MCF 10A (cell line): ENCODE measurements around the gene MYO5C. TPM values are rescaled to one million over a fixed set of nuclear protein-coding genes. Genes with fewer than 3 reads are reported as not detected.

Experiments
- BruUV-seq: library from RNA; stranded (reverse); fragments of 400-500 nt; replicated peaks from 2 replicates; lab custom pipeline; 2021; lab: Mats Ljungman, UMichigan
- CTCF ChIA-PET: fragments of 300-600 bp; sonication (Branson Sonifier 250); formaldehyde crosslinking; extraction: SDS; loops from one replicate; lab custom pipeline; 2021; ENCODE audit warnings: antibody characterized with exemption, inconsistent platforms; lab: Yijun Ruan, JAX
- POLR2A ChIA-PET: fragments of 300-600, 350-650 bp; sonication (Branson Sonifier 250); formaldehyde crosslinking; extraction: SDS; loops from one replicate; lab custom pipeline; 2020; ENCODE audit warnings: antibody characterized with exemption, inconsistent platforms; lab: Yijun Ruan, JAX
- DNase-seq: peaks from one replicate; pipeline ENCODE4 v3.0.0-alpha.2; 2018; ENCODE audit not compliant: unreplicated experiment
- H3K27ac Mint-ChIP-seq: one replicate; pipeline ENCODE4 v1.8.0; 2022; ENCODE audit warnings: mild to moderate bottlenecking, low read depth, mixed read lengths; ENCODE audit not compliant: unreplicated experiment
- H3K27me3 Mint-ChIP-seq: one replicate; pipeline ENCODE4 v1.8.0; 2022; ENCODE audit warnings: mixed read lengths; ENCODE audit not compliant: insufficient read depth, unreplicated experiment
- H3K36me3 Mint-ChIP-seq: one replicate; pipeline ENCODE4 v1.8.0; 2022; ENCODE audit warnings: mild to moderate bottlenecking, moderate library complexity, mixed read lengths; ENCODE audit not compliant: insufficient read depth, unreplicated experiment
- H3K4me1 Mint-ChIP-seq: one replicate; pipeline ENCODE4 v1.8.0; 2022; ENCODE audit warnings: mixed read lengths; ENCODE audit not compliant: insufficient read depth, unreplicated experiment
- H3K4me3 Mint-ChIP-seq: one replicate; pipeline ENCODE4 v1.8.0; 2022; ENCODE audit warnings: mild to moderate bottlenecking, moderate library complexity, mixed read lengths; ENCODE audit not compliant: unreplicated experiment
- H3K9me3 Mint-ChIP-seq: one replicate; pipeline ENCODE4 v1.8.0; 2022; ENCODE audit warnings: mixed read lengths; ENCODE audit not compliant: unreplicated experiment
- CTCF ChIP-seq: fragments of 200-600 bp; IDR thresholded peaks from one replicate; pipeline ENCODE4 v1.8.0; 2022; ENCODE audit warnings: antibody characterized with exemption, mild to moderate bottlenecking; ENCODE audit not compliant: unreplicated experiment
- intact Hi-C: fragments of 100-400 bp; cut with micrococcal nuclease; formaldehyde crosslinking; loops from 2 replicates; pipeline ENCODE4 v1.14.1; 2022
- total RNA-seq: library from RNA; stranded (reverse); gene quantifications from 2 replicates; pipeline ENCODE4 v1.2.3, GENCODE V29; 2022

MYO5C gene
- total RNA-seq, 1 experiment from 2014 or later = 29.4 TPM

- no peaks in the 10 kb centered on the region for H3K27me3 Mint-ChIP-seq
- H3K9me3 Mint-ChIP-seq = no peaks in the 10 kb centered on the region
- no peak for DNase-seq
- no TSS peak for BruUV-seq
- CTCF ChIA-PET = interaction anchor here (0.7 to 7.6 kb wide), 9 partner anchors 16 to 480 kb away, joined by 3 to 62 read pairs (median 4); no protein-coding TSS in a partner anchor
- H3K36me3 Mint-ChIP-seq = peaks cover 36% of the 10 kb centered on the region
- TF ChIP-seq CTCF = no peak
- H3K4me1 Mint-ChIP-seq = peaks cover 48% of the 10 kb centered on the region
- H3K27ac Mint-ChIP-seq = peak overlapping the region; percentile 91
- H3K4me3 Mint-ChIP-seq = no peak overlapping the region
- intact Hi-C loops = no loop called here
- POLR2A ChIA-PET = interaction anchor here (0.6 to 1.6 kb wide), 3 partner anchors 34 to 482 kb away, joined by 4 to 7 read pairs (median 4); no protein-coding TSS in a partner anchor
These were observed 41.2 kb downstream of the MYO5C start for GRCh38 chr15:52254391-52254790.

- peak overlapping the region; percentile 82 for H3K27ac Mint-ChIP-seq
- CTCF ChIA-PET = interaction anchor here (0.7 to 1.5 kb wide), 7 partner anchors 9 to 1268 kb away, joined by 3 to 4 read pairs (median 3); no protein-coding TSS in a partner anchor
- BruUV-seq = no TSS peak
These were observed 42.8 kb downstream of the MYO5C start for GRCh38 chr15:52252781-52253180.

GRCh38 chr15:52251144-52251860, 44.3 kb downstream of the MYO5C start:
- TF ChIP-seq CTCF = no peak
- H3K36me3 Mint-ChIP-seq = peaks cover 52% of the 10 kb centered on the region
- peaks cover 70% of the 10 kb centered on the region for H3K4me1 Mint-ChIP-seq
- POLR2A ChIA-PET = interaction anchor here (0.8 to 2.9 kb wide), 7 partner anchors 10 to 427 kb away, joined by 3 to 13 read pairs (median 3); partner anchors contain the start of genes ATOSA and MYO5C
- H3K27me3 Mint-ChIP-seq = no peaks in the 10 kb centered on the region
- no peaks in the 10 kb centered on the region for H3K9me3 Mint-ChIP-seq
- no peak for DNase-seq
- H3K27ac Mint-ChIP-seq = peak overlapping the region; percentile 91
- no peak overlapping the region for H3K4me3 Mint-ChIP-seq
- intact Hi-C loops = no loop called here
- no TSS peak for BruUV-seq
- CTCF ChIA-PET = interaction anchor here (0.6 to 1.5 kb wide), 5 partner anchors 11 to 483 kb away, joined by 3 to 5 read pairs (median 4); no protein-coding TSS in a partner anchor

More at GRCh38 chr15:52252781-52253180, 42.8 kb downstream of the MYO5C start:
- peak overlapping the region; percentile 51 for H3K4me3 Mint-ChIP-seq
- no peak for TF ChIP-seq CTCF
- intact Hi-C loops = no loop called here
- no peaks in the 10 kb centered on the region for H3K27me3 Mint-ChIP-seq
- no peaks in the 10 kb centered on the region for H3K9me3 Mint-ChIP-seq
- H3K36me3 Mint-ChIP-seq = peaks cover 42% of the 10 kb centered on the region
- peak; percentile 90 for DNase-seq
- peaks cover 56% of the 10 kb centered on the region for H3K4me1 Mint-ChIP-seq
- POLR2A ChIA-PET = interaction anchor here (0.6 to 1.7 kb wide), 21 partner anchors 9 to 483 kb away, joined by 3 to 12 read pairs (median 3); partner anchors contain the start of genes ARPP19, ATOSA and MYO5C

- no peak for DNase-seq
- H3K27ac Mint-ChIP-seq = peak overlapping the region; percentile 99
- H3K4me3 Mint-ChIP-seq = peak overlapping the region; percentile 43
- H3K4me1 Mint-ChIP-seq = peaks cover 34% of the 10 kb centered on the region
- H3K9me3 Mint-ChIP-seq = no peaks in the 10 kb centered on the region
- CTCF ChIA-PET = interaction anchor here (1.0 to 2.9 kb wide), 2 partner anchors 9 to 20 kb away, joined by 3 to 17 read pairs; no protein-coding TSS in a partner anchor
- POLR2A ChIA-PET = interaction anchor here (0.8 to 1.8 kb wide), 4 partner anchors 48 to 307 kb away, joined by 3 to 7 read pairs (median 3); partner anchors contain the start of gene MYO5C
- TF ChIP-seq CTCF = no peak
- no TSS peak for BruUV-seq
- H3K36me3 Mint-ChIP-seq = peaks cover 56% of the 10 kb centered on the region
- H3K27me3 Mint-ChIP-seq = no peaks in the 10 kb centered on the region
- intact Hi-C loops = no loop called here
These were observed 48.1 kb downstream of the MYO5C start for GRCh38 chr15:52247461-52247860.
